BLaER1 treated with 17β-estradiol and CSF1 and Interleukin-3, amounts not matched to agents 10 nM and 100 nM (cell line): ENCODE measurements around the gene FTO.
A peak's percentile ranks its signal among the peaks of the same experiment; 100 is the strongest.

Experiments used
- H3K27ac ChIP-seq, 11 experiments: shearing (Covaris generic); formaldehyde crosslinking; 2 replicates each; pipeline ENCODE4 v1.8.1; 2022
- H3K27me3 ChIP-seq, 11 experiments: shearing (Covaris generic); formaldehyde crosslinking; 2 replicates each; pipeline ENCODE4 v1.8.1; 2022
- H3K36me3 ChIP-seq, 11 experiments: shearing (Covaris generic); formaldehyde crosslinking; 2 replicates each; pipeline ENCODE4 v1.8.1; 2022
- H3K4me1 ChIP-seq, 10 experiments: shearing (Covaris generic); formaldehyde crosslinking; 2 replicates each; pipeline ENCODE4 v1.8.1; 2022
- H3K4me2 ChIP-seq, 11 experiments: shearing (Covaris generic); formaldehyde crosslinking; 2 replicates each; pipeline ENCODE4 v1.8.1; 2022
- H3K4me3 ChIP-seq, 10 experiments: shearing (Covaris generic); formaldehyde crosslinking; 2 replicates each; pipeline ENCODE4 v1.8.1; 2022
- H3K9ac ChIP-seq, 11 experiments: shearing (Covaris generic); formaldehyde crosslinking; 2 replicates each; pipeline ENCODE4 v1.8.1; 2022
- H3K9me3 ChIP-seq, 11 experiments: shearing (Covaris generic); formaldehyde crosslinking; replicated peaks in 1 of 11; 2 replicates each; pipeline ENCODE4 v1.8.1; 2022
- H4K20me1 ChIP-seq, 11 experiments: shearing (Covaris generic); formaldehyde crosslinking; 2 replicates each; pipeline ENCODE4 v1.8.1; 2022
- Cebpa-rat ChIP-seq, 11 experiments: shearing (Covaris generic); IDR thresholded peaks; 2 replicates each; pipeline ENCODE4 v1.8.1; 2022

The FTO gene

DNA sequence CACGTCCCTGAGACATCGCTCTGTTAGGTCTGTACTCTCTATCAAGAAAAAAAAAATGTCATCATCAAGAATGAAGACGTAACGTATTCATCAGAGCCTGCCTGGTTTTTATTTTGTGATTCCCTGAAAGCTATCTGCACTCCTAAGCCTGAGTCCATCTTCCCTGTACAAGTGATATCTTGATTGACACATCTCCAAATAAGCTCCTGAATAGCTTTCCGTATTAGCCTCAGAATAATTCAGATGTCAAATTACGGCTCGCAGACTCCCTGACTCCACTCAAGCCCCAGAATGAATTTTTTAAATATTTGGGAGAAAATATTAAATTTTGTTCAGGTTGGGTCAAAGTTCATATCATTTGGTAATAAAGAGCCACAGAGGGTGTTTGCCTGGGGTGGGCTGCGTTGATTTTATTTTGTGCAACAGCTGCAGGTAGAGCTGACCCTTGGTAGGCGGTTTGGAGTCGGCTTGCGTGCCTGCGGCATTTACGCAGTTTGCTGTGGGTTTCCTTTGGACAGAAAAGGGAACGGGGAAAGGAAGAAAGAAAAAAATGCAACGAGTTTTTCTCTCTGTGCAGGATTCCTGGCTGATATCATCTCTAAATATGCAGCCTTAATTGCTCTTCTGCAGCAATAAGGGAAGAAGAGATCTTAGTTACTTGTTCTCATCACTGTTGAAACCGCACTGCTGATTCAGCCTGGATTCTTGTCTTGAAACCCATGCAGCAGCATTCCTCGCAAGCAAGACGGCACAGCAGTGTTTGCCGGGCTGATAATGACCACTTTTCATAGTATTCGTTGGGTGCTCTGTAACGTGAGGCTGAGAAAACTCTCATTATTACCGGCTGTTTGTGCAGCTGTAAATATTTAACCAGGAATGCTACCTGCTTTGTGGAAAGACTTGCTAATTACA lies 467.9 kb downstream of the FTO start:
- no peak for TF ChIP-seq Cebpa-rat (IDR thresholded peaks at IDR 0.05)
- Histone ChIP-seq H3K9me3 (no peaks in the 10 kb centered on the region), H3K4me1 (no peaks in the 10 kb centered on the region), H3K27ac (no peak overlapping the region), H4K20me1 (no peaks in the 10 kb centered on the region), H3K4me3 (no peak overlapping the region), H3K9ac (no peak overlapping the region), H3K4me2 (no peak overlapping the region), H3K36me3 (no peaks in the 10 kb centered on the region), H3K27me3 (no peaks in the 10 kb centered on the region; a peak in 1 of 22 replicates)

DNA sequence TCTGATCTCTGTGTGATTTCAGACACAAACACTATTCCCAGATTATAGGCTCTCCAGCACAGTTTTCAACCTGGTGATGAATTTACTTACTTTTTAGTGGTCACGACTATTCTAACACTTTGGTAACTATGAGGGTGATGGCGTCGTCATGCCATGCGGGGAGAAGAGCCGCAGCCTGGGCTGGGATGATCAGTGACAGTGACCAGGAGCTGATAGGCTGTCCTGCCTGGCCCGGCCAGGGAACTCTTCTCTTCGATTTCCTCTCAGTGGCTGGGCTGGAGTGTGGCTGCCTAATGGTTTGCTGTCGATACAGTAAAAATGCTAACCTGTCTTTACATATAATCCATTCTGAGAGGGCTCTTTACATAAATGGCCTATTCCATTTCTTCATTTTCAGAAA lies 469.5 kb downstream of the FTO start:
- TF ChIP-seq Cebpa-rat (IDR thresholded peaks at IDR 0.05): no peak
- Histone ChIP-seq H3K4me1 (no peaks in the 10 kb centered on the region), H3K4me3 (no peak overlapping the region), H3K36me3 (no peaks in the 10 kb centered on the region), H3K27me3 (no peaks in the 10 kb centered on the region; a peak in 1 of 22 replicates), H3K9me3 (no peaks in the 10 kb centered on the region), H3K9ac (no peak overlapping the region), H3K27ac (no peak overlapping the region), H3K4me2 (no peak overlapping the region), H4K20me1 (no peaks in the 10 kb centered on the region; a peak in 1 of 22 replicates)

DNA sequence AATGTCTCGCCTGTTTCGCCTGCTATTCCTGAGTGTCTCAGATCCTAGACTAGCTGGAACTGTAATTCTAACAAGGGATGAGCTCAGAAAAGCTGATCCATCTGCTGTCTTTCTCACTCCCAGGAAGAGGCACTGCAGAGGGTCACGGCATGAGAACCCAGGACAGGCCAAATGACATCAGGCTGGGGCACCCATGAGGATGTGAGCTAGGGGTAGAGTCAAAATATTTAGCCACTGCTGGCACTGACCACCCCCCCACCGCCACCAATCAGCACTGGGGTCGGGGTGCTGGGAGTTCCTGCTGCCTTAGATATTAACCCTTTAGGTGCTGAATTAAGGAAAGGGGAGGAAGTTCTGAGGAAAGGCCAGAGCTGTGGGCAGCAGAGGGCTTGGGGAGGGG lies 470.2 kb downstream of the FTO start:
- Histone ChIP-seq H3K27me3 (no peaks in the 10 kb centered on the region; a peak in 1 of 22 replicates), H3K36me3 (no peaks in the 10 kb centered on the region), H3K9me3 (no peaks in the 10 kb centered on the region), H3K4me3 (no peak overlapping the region), H4K20me1 (no peaks in the 10 kb centered on the region; a peak in 1 of 22 replicates), H3K27ac (no peak overlapping the region), H3K4me2 (no peak overlapping the region), H3K9ac (no peak overlapping the region), H3K4me1 (no peaks in the 10 kb centered on the region)
- no peak for TF ChIP-seq Cebpa-rat (IDR thresholded peaks at IDR 0.05)

GRCh38 chr16:54174750-54175149 lies 470.8 kb downstream of the FTO start:
- H3K4me1 ChIP-seq: no peaks in the 10 kb centered on the region
- no peaks in the 10 kb centered on the region; a peak in 1 of 22 replicates for H3K27me3 ChIP-seq
- no peak overlapping the region for H3K27ac ChIP-seq
- no peaks in the 10 kb centered on the region for H3K9me3 ChIP-seq
- H3K36me3 ChIP-seq: no peaks in the 10 kb centered on the region
- no peak for TF ChIP-seq Cebpa-rat (IDR thresholded peaks at IDR 0.05)
- H4K20me1 ChIP-seq: no peaks in the 10 kb centered on the region; a peak in 1 of 22 replicates
- no peak overlapping the region for H3K4me3 ChIP-seq
- H3K9ac ChIP-seq: no peak overlapping the region
- H3K4me2 ChIP-seq: no peak overlapping the region

GRCh38 chr16:54175169-54175551 lies 471.2 kb downstream of the FTO start:
- Histone ChIP-seq H3K9ac (no peak overlapping the region), H3K4me2 (no peak overlapping the region), H3K36me3 (no peaks in the 10 kb centered on the region), H3K27ac (no peak overlapping the region), H3K27me3 (no peaks in the 10 kb centered on the region; a peak in 1 of 22 replicates), H3K4me1 (no peaks in the 10 kb centered on the region), H3K9me3 (no peaks in the 10 kb centered on the region), H3K4me3 (no peak overlapping the region), H4K20me1 (no peaks in the 10 kb centered on the region; a peak in 1 of 22 replicates)
- TF ChIP-seq Cebpa-rat (IDR thresholded peaks at IDR 0.05): no peak

GRCh38 chr16:54175552-54176375 lies 471.8 kb downstream of the FTO start:
- Histone ChIP-seq H4K20me1 (no peaks in the 10 kb centered on the region; a peak in 1 of 22 replicates), H3K9me3 (no peaks in the 10 kb centered on the region), H3K27ac (no peak overlapping the region), H3K36me3 (no peaks in the 10 kb centered on the region), H3K9ac (no peak overlapping the region), H3K27me3 (no peaks in the 10 kb centered on the region; a peak in 1 of 22 replicates), H3K4me3 (no peak overlapping the region), H3K4me2 (no peak overlapping the region), H3K4me1 (no peaks in the 10 kb centered on the region)
- no peak for TF ChIP-seq Cebpa-rat (IDR thresholded peaks at IDR 0.05)

DNA sequence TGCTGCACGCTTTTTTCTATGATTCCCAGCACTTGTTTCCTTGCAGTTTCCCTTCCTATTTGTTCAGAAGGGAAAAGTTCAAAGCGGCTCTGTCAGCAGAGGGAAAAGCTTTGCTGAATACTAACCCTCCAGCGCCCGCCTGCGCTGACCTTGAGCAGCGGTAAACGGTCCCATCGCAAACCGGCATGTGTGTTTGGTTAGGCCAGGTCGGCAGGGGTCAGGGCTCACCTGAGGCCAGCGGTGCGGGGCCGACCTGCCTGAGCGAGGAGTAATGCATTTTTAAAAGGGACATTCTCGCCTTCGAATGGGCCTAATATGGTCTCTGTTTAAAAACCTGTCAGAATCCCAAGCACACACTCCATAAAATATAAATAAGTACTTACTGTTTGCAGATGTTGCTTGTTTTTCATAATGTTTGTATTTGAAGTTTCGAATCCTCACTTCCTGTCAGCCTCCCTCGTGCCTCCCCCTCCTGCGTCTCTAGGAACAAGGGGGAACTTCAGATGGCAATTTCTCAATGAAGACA lies 472.5 kb downstream of the FTO start:
- H3K4me3 ChIP-seq: no peak overlapping the region
- no peak overlapping the region for H3K27ac ChIP-seq
- H3K9ac ChIP-seq: no peak overlapping the region
- no peaks in the 10 kb centered on the region for H3K9me3 ChIP-seq
- no peaks in the 10 kb centered on the region for H3K36me3 ChIP-seq
- H3K4me1 ChIP-seq: no peaks in the 10 kb centered on the region
- TF ChIP-seq Cebpa-rat (IDR thresholded peaks at IDR 0.05): no peak
- H3K27me3 ChIP-seq: no peaks in the 10 kb centered on the region; a peak in 1 of 22 replicates
- 0 out of 22 replicates have a peak overlapping the region, but pooled peaks of 1 of the 11 experiments have one; percentile 7 for H3K4me2 ChIP-seq
- H4K20me1 ChIP-seq: no peaks in the 10 kb centered on the region; a peak in 1 of 22 replicates

- Histone ChIP-seq H3K9ac (no peak overlapping the region), H3K27ac (no peak overlapping the region), H3K4me2 (no peak overlapping the region), H3K9me3 (no peaks in the 10 kb centered on the region), H3K4me1 (no peaks in the 10 kb centered on the region), H3K27me3 (no peaks in the 10 kb centered on the region; a peak in 1 of 22 replicates), H3K36me3 (no peaks in the 10 kb centered on the region), H3K4me3 (no peak overlapping the region), H4K20me1 (no peaks in the 10 kb centered on the region; a peak in 1 of 22 replicates)
- TF ChIP-seq Cebpa-rat (IDR thresholded peaks at IDR 0.05): no peak
Observed at GRCh38 chr16:54177052-54177861, 473.3 kb downstream of the FTO start.
